ENCODE results near the gene ABI3BP. TPM values are rescaled to one million over a fixed set of nuclear protein-coding genes. Genes with fewer than 3 reads are reported as not detected.
A peak's percentile ranks its signal among the peaks of the same experiment; 100 is the strongest.

ABI3BP gene
- total RNA-seq, 1 donor from 2014 or later = not detected

DNA sequence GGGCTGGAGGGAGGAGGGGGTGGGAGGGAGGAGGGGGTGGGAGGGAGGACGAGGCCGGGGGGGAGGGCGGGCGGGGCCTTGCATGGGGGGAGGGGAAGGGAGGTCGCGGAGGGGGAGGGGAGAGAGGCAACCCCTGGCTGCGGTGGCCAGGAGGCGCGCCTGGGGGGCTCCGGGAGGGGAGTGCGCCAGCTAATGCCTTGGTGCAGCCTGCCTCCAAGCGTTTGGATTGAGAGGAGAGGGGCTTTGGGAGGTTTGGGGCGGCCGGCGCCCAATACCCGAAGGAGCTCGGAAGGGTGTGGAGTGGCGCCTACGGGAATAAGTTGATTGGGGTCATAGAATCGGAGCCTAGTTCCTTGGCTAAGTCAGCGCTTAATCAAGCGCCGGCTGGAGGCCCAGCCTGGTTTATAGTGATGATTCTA is 283.4 kb downstream of the ABI3BP start:
- peaks cover 14% of the 10 kb centered on the region for H3K36me3 Mint-ChIP-seq (ENCODE audit: low read depth)
- H3K27me3 Mint-ChIP-seq (ENCODE audit: low read depth) = peaks cover 44% of the 10 kb centered on the region
- peaks cover 7% of the 10 kb centered on the region for H3K9me3 Mint-ChIP-seq
- H3K4me3 Mint-ChIP-seq = peak overlapping the region; percentile 82
- H3K27ac Mint-ChIP-seq (ENCODE audit: unreplicated experiment) = peak overlapping the region; percentile 96
- TF ChIP-seq, protein P1, sequence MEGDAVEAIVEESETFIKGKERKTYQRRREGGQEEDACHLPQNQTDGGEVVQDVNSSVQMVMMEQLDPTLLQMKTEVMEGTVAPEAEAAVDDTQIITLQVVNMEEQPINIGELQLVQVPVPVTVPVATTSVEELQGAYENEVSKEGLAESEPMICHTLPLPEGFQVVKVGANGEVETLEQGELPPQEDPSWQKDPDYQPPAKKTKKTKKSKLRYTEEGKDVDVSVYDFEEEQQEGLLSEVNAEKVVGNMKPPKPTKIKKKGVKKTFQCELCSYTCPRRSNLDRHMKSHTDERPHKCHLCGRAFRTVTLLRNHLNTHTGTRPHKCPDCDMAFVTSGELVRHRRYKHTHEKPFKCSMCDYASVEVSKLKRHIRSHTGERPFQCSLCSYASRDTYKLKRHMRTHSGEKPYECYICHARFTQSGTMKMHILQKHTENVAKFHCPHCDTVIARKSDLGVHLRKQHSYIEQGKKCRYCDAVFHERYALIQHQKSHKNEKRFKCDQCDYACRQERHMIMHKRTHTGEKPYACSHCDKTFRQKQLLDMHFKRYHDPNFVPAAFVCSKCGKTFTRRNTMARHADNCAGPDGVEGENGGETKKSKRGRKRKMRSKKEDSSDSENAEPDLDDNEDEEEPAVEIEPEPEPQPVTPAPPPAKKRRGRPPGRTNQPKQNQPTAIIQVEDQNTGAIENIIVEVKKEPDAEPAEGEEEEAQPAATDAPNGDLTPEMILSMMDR (conservative IDR thresholded peaks at IDR 0.05) = no peak
- peaks cover 26% of the 10 kb centered on the region for H3K4me1 Mint-ChIP-seq
- DNase-seq (ENCODE audit: low read depth, low spot score) = peak; percentile 52

DNA sequence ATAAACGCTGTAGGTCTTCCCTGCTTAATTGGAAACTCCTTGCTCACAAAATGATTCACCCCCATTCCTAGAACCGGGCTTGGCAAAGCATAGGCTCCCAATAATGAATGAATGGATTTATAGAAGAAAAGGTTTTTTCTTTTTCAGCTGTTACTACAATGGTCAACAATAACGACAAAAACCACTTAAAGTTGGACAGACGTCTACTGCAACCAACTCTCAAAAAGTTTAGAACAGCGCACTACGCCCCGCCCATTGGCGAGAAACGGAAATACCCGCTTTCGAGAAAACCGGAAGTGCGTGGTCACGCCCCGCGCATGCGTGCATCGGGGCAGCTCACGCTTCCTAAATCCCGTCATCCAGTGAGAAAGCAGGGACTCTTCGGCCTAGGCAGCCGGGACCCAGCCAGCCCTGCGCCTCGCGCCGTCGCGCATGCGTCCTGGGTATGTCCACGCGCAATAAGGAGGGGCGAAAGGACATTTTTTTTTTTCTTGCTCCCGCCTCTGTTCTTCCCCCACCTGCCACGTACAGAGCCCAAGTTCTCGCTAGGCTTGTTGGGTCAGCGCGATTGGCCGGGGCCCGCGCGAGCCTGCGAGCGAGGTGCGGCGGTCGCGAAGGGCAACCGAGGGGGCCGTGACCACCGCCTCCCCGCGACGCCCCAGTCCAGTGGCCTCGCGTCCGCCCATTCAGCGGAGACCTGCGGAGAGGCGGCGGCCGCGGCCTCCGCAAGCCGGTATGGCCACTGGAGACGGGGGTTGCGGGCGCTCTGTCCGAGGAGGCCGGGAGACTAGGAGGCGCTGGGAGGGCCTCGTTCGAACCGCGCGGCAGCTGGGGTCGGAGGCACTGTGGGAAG is 284.0 kb downstream of the ABI3BP start, which contains the start of gene TFG:
TSS of gene TFG (plus strand) at position 506 of the 853 bp plus-strand sequence. CDS start 4,192 bp downstream, outside the sequence.
- Mint-ChIP-seq H3K9me3 (peaks cover 7% of the 10 kb centered on the region), H3K36me3 (ENCODE audit: low read depth) (peaks cover 13% of the 10 kb centered on the region), H3K4me3 (peak within 1 kb of the TSS; percentile 92), H3K4me1 (peaks cover 26% of the 10 kb centered on the region), H3K27me3 (ENCODE audit: low read depth) (peaks cover 46% of the 10 kb centered on the region), H3K27ac (ENCODE audit: unreplicated experiment) (peak within 1 kb of the TSS; percentile 96)
- TF ChIP-seq, protein P1 (conservative IDR thresholded peaks at IDR 0.05) = no peak
- DNase-seq (ENCODE audit: low read depth, low spot score) = peak; percentile 95

DNA sequence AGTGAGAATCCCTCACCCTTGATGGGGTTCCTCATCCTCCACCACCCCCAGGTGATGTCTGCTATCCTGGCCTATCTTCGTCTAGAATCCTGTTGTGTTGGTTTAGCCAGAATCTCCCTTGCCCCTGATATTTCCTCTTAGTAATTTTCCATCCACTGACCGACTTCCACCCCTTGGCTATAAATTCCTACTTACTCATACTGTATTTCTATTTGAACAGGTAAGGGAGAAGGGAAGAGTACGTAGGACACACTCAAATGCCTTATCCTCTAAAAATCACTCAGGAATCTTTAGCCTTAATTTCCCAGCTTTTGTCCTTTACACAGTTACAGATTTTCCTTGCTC is 284.6 kb downstream of the ABI3BP start:
- peaks cover 12% of the 10 kb centered on the region for H3K36me3 Mint-ChIP-seq (ENCODE audit: low read depth)
- H3K27me3 Mint-ChIP-seq (ENCODE audit: low read depth) = peaks cover 52% of the 10 kb centered on the region

DNA sequence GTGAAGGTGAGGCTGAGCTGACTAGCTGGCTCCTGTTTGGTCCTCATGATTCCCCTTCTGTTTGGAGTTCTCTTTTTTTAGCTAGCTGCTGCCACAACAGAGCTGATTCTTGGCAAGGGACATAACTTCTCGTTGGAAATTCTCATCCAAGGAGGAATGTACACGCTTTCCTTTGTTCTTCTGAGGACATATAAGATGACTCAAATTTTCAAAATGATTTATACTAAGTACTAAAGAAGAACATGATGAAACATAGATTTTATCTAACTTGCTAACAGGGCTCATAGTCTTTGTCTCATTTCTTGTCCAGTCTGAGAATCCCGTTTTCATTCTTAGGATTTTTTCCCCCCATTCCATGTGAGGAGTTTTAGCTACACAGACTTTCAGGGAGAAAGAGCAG is 286.9 kb downstream of the ABI3BP start:
- Mint-ChIP-seq H3K27me3 (ENCODE audit: low read depth) (peaks cover 71% of the 10 kb centered on the region), H3K36me3 (ENCODE audit: low read depth) (peaks cover 11% of the 10 kb centered on the region), H3K4me1 (peaks cover 14% of the 10 kb centered on the region), H3K4me3 (no peak overlapping the region), H3K9me3 (peaks cover 7% of the 10 kb centered on the region), H3K27ac (ENCODE audit: unreplicated experiment) (no peak overlapping the region)
- DNase-seq (ENCODE audit: low read depth, low spot score) = no peak
- TF ChIP-seq, protein P1 (conservative IDR thresholded peaks at IDR 0.05) = no peak

More for the DNA sequence above, 284.6 kb downstream of the ABI3BP start:
- TF ChIP-seq, protein P1 (conservative IDR thresholded peaks at IDR 0.05) = no peak
- DNase-seq (ENCODE audit: low read depth, low spot score) = no peak
- peak overlapping the region; percentile 92 for H3K4me3 Mint-ChIP-seq
- H3K4me1 Mint-ChIP-seq = peaks cover 26% of the 10 kb centered on the region
- peak overlapping the region; percentile 95 for H3K27ac Mint-ChIP-seq (ENCODE audit: unreplicated experiment)
- peaks cover 7% of the 10 kb centered on the region for H3K9me3 Mint-ChIP-seq

DNA sequence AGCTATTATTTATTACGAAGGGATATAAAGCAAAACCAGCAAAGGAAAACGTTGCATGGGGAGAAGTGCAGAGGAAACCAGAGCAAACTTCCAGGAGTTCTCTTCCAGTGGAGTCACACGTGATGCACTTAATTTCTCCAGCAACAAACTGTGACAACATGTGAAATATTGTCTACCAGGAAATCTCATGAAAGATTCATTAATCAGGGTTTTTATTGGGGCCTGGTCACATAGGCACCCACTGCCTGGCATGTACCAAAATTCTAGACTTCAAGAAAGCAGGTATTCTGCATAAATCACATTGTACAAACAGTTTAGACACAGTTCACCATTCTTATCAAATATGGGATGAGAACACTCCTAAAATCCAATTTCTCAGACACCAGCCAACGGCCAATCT is 289.4 kb downstream of the ABI3BP start:
- DNase-seq (ENCODE audit: low read depth, low spot score) = no peak
- H3K9me3 Mint-ChIP-seq = peaks cover 4% of the 10 kb centered on the region
- H3K4me1 Mint-ChIP-seq = peaks cover 3% of the 10 kb centered on the region
- peaks cover 91% of the 10 kb centered on the region for H3K27me3 Mint-ChIP-seq (ENCODE audit: low read depth)
- peaks cover 3% of the 10 kb centered on the region for H3K36me3 Mint-ChIP-seq (ENCODE audit: low read depth)
- TF ChIP-seq, protein P1 (conservative IDR thresholded peaks at IDR 0.05) = no peak
- no peak overlapping the region for H3K27ac Mint-ChIP-seq (ENCODE audit: unreplicated experiment)
- no peak overlapping the region for H3K4me3 Mint-ChIP-seq

All from neural crest cell (in vitro differentiated cells).